DMS153 (cell line): Measurements from ENCODE around the gene PHGDH.

Experiments
- DNase-seq: peaks from one replicate; lab custom pipeline; 2025; lab: John Stamatoyannopoulos, UW

PHGDH gene

GRCh38 chr1:119791377-119791776 lies 79.6 kb downstream of the PHGDH start:
- no peak for DNase-seq
